Ascending aorta (tissue), 2 donors: ENCODE results near the gene SRGAP3. TPM values are rescaled to one million over a fixed set of nuclear protein-coding genes. Genes with fewer than 3 reads are reported as not detected.

ENCODE experiments used
- DNase-seq, 2 donors: peaks; one replicate each; pipeline ENCODE4 v3.0.0-alpha.2; 2019; ENCODE audit warnings: low spot score in 2 of 2
- H3K27ac ChIP-seq, 2 donors: fragments of 200-600 bp; sonication (generic); one replicate each; pipeline ENCODE4 v1.5.1; 2016 to 2017; ENCODE audit warnings: mild to moderate bottlenecking in 1 of 2
- H3K27me3 ChIP-seq: fragments of 200-600 bp; sonication (generic); one replicate; pipeline ENCODE4 v1.5.1; 2017
- H3K36me3 ChIP-seq, 2 donors: fragments of 200-600 bp; sonication (generic); one replicate each; pipeline ENCODE4 v1.5.1; 2016
- H3K4me1 ChIP-seq, 2 donors: fragments of 200-600 bp; sonication (generic); one replicate each; pipeline ENCODE4 v1.5.1; 2016 to 2017; ENCODE audit warnings: mild to moderate bottlenecking in 1 of 2
- H3K4me3 ChIP-seq, 2 donors: fragments of 200-600 bp; sonication (generic); one replicate each; pipeline ENCODE4 v1.5.1; 2016 to 2017; ENCODE audit warnings: mild to moderate bottlenecking in 1 of 2
- H3K9me3 ChIP-seq, 2 donors: fragments of 200-600 bp; sonication (generic); one replicate each; pipeline ENCODE4 v1.5.1; 2016
- CTCF ChIP-seq, 3 experiments: fragments of 200-600 bp in 2 of 3; fragments of 450-650 bp in 1 of 3; sonication (generic) in 2 of 3; IDR thresholded peaks; one replicate each; pipeline ENCODE4 v1.5.1; 2016 to 2019; ENCODE audit warnings: antibody characterized with exemption in 3 of 3, mild to moderate bottlenecking in 1 of 3, moderate library complexity in 1 of 3
- intact Hi-C: fragments of 100-400 bp; cut with DNase I; formaldehyde crosslinking; loops from one replicate; pipeline ENCODE4 v1.15.1; 2023
- total RNA-seq: library from RNA; depleted of rRNA; stranded (reverse); fragments of >200 nt; gene quantifications from one replicate; pipeline ENCODE4 v1.1.0, GENCODE V29; 2016

Gene SRGAP3
- total RNA-seq, 1 donor from 2014 or later = 1.6 TPM

DNA sequence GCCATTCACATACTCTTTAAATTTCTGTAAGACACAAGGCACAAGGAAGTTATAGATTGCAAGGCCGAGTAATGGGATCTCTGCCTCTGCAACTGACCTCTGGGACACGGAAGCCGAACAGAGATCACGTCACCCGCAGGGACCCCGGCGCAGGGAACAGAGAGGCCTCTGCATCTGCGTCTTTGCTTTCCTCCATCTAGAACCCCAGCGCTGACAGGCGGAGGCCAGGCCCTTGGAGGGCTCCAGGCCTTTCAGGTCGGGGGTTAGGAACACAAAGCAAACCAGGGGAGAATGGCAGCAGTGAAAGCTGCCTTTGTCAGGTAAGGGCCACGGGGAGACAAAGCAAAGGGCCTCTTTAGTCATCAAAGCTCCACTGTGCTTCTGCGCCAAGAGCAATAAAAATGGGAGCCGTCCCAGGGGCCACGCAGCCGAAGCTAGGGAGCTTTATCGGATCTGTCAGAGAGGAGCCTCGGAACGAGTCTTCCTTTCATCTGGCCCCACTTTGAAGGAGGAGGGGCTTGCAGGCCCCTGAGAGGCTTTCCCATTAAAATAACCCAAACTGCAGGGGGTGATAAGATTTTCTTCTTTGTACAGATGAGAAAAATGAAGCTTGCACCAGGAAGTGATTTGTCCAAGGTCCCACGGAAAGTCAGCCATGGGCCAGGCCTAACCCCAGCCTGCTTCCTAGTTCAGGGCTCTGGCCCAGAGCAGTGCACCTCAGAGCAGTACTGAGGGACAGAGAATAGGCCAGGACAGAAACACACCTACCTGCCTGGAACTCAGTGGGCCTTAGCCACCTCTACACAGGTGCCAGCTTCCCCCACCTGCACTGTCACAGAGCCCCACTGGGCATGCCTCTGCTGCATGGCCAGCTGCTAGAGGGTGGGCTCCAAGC, 201.7 kb downstream of the SRGAP3 start:
- TF ChIP-seq CTCF (IDR thresholded peaks at IDR 0.05) = no peak
- Histone ChIP-seq H3K36me3 (no peaks in the 10 kb centered on the region), H3K4me1 (no peaks in the 10 kb centered on the region), H3K9me3 (no peaks in the 10 kb centered on the region), H3K27ac (no peak overlapping the region), H3K4me3 (no peak overlapping the region), H3K27me3 (no peaks in the 10 kb centered on the region)
- no peak for DNase-seq
- intact Hi-C loops = no loop called here

DNA sequence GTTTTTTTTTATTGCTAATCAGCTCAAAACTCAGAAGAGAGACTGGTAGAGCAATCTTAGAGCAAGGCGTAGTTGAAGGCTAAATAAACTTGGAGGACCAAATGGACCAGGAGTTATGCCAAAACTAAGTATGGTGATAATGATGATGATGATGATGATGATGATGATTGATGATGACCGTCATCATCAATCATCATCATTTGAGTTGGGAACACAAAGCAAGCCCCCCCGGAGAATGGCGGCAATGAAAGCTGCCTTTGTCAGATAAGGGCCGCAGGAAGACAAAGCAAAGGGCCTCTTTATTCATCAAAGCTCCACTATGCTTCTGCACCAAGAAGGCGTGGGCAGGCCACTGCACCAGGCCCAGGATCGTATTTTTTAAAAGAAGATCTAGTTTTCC, 204.1 kb downstream of the SRGAP3 start:
- no peak overlapping the region for H3K27ac ChIP-seq
- no peak overlapping the region for H3K4me3 ChIP-seq
- TF ChIP-seq CTCF (IDR thresholded peaks at IDR 0.05) = no peak
- no peaks in the 10 kb centered on the region for H3K36me3 ChIP-seq
- no peaks in the 10 kb centered on the region for H3K27me3 ChIP-seq
- intact Hi-C loops = no loop called here
- H3K9me3 ChIP-seq = no peaks in the 10 kb centered on the region
- no peaks in the 10 kb centered on the region for H3K4me1 ChIP-seq
- DNase-seq = no peak

DNA sequence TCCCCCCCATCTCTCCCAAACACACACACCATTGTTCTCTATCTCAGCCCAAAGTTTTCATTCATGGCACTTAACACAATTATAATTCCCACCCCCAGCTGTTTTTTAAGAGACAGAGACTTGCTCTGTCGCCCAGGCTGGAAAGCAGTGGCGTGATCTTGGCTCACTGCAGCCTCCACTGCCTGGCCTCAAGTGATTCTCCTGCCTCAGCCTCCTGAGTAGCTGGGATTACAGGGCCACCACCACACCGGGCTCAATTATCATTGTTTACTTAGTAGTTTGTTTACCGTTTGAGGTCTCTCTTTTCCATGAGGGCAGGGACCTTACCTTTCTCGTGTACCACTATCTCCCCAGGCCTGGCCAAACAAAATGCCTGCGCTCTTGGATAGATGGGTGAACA, 206.4 kb downstream of the SRGAP3 start:
- DNase-seq = no peak
- Histone ChIP-seq H3K9me3 (no peaks in the 10 kb centered on the region), H3K4me1 (no peaks in the 10 kb centered on the region), H3K36me3 (no peaks in the 10 kb centered on the region), H3K27me3 (no peaks in the 10 kb centered on the region), H3K4me3 (no peak overlapping the region), H3K27ac (no peak overlapping the region)
- TF ChIP-seq CTCF (IDR thresholded peaks at IDR 0.05) = no peak
- intact Hi-C loops = no loop called here

- H3K4me3 ChIP-seq = no peak overlapping the region
- intact Hi-C loops = no loop called here
- H3K27me3 ChIP-seq = no peaks in the 10 kb centered on the region
- no peak overlapping the region for H3K27ac ChIP-seq
- no peaks in the 10 kb centered on the region for H3K9me3 ChIP-seq
- no peak for DNase-seq
- peaks cover 0 to 4% of the 10 kb centered on the region in 2 donors for H3K4me1 ChIP-seq
- no peak for TF ChIP-seq CTCF (IDR thresholded peaks at IDR 0.05)
- H3K36me3 ChIP-seq = no peaks in the 10 kb centered on the region
These were observed 207.8 kb downstream of the SRGAP3 start for GRCh38 chr3:9041626-9042025.

GRCh38 chr3:9040996-9041395, 208.4 kb downstream of the SRGAP3 start:
- DNase-seq = no peak
- no peaks in the 10 kb centered on the region for H3K27me3 ChIP-seq
- peaks cover 0 to 5% of the 10 kb centered on the region in 2 donors for H3K4me1 ChIP-seq
- intact Hi-C loops = no loop called here
- TF ChIP-seq CTCF (IDR thresholded peaks at IDR 0.05) = no peak
- no peaks in the 10 kb centered on the region for H3K9me3 ChIP-seq
- H3K36me3 ChIP-seq = no peaks in the 10 kb centered on the region
- no peak overlapping the region for H3K27ac ChIP-seq
- H3K4me3 ChIP-seq = no peak overlapping the region
